ENCODE measurements around the gene TMEM59.
"Not testable (repeated sequence)": the region's sequence is repeated elsewhere in the genome, so short reads cannot be mapped to it uniquely, and the experiment has no call there.

Gene TMEM59

GRCh38 chr1:54011316-54012007 lies 41.5 kb downstream of the TMEM59 start:
- no peak for DNase-seq

- DNase-seq: no peak
Observed at GRCh38 chr1:54010415-54011117, 42.4 kb downstream of the TMEM59 start.

- no peak for DNase-seq
Observed at GRCh38 chr1:54009406-54009805, 43.6 kb downstream of the TMEM59 start.

GRCh38 chr1:54008876-54009275 lies 44.1 kb downstream of the TMEM59 start:
- no peak for DNase-seq

- DNase-seq: no peak
Observed at GRCh38 chr1:54007613-54008012, 45.4 kb downstream of the TMEM59 start.

GRCh38 chr1:54006508-54006907 lies 46.5 kb downstream of the TMEM59 start:
- no peak for DNase-seq

- no peak for DNase-seq
Observed at GRCh38 chr1:54004481-54005049, 48.4 kb downstream of the TMEM59 start.

- not testable (repeated sequence) for DNase-seq
Observed at GRCh38 chr1:54003750-54004480, 49.1 kb downstream of the TMEM59 start.

- no peak for DNase-seq
Observed at GRCh38 chr1:54003249-54003646, 49.8 kb downstream of the TMEM59 start.

- DNase-seq: no peak
Observed at GRCh38 chr1:54002544-54003248, 50.3 kb downstream of the TMEM59 start.

- DNase-seq: no peak
Observed at GRCh38 chr1:54001591-54001990, 51.4 kb downstream of the TMEM59 start.

- no peak for DNase-seq
Observed at GRCh38 chr1:53999920-54000319, 53.1 kb downstream of the TMEM59 start.

- DNase-seq: no peak
Observed at GRCh38 chr1:53998223-53998622, 54.8 kb downstream of the TMEM59 start.

- no peak for DNase-seq
Observed at GRCh38 chr1:53995683-53996082, 57.3 kb downstream of the TMEM59 start.

GRCh38 chr1:53994516-53994915 lies 58.5 kb downstream of the TMEM59 start:
- DNase-seq: not testable (repeated sequence)

- peak; percentile 21 for DNase-seq
Observed at GRCh38 chr1:53992085-53992874, 60.7 kb downstream of the TMEM59 start.

- no peak for DNase-seq
Observed at GRCh38 chr1:53987880-53988279, 65.1 kb downstream of the TMEM59 start.

- DNase-seq: no peak
Observed at GRCh38 chr1:53986458-53986857, 66.5 kb downstream of the TMEM59 start.

- no peak for DNase-seq
Observed at GRCh38 chr1:53984726-53985125, 68.3 kb downstream of the TMEM59 start.

GRCh38 chr1:53982763-53983104 lies 70.3 kb downstream of the TMEM59 start:
- DNase-seq: no peak

- peak; percentile 14 for DNase-seq
Observed at GRCh38 chr1:53982034-53982762, 70.8 kb downstream of the TMEM59 start.

All from hematopoietic multipotent progenitor cell treated with erythropoietin and hydrocortisone succinate and interleukin-3 and kit ligand, for 6 days (in vitro differentiated cells).